Loucy (cell line): ENCODE measurements around the gene PRSS50.

ENCODE experiments used
- CTCF ChIP-seq: fragments of 200-600 bp; sonication (generic); conservative IDR thresholded peaks from 2 replicates; pipeline ENCODE4 v1.5.1; 2014; ENCODE audit warnings: mild to moderate bottlenecking, antibody characterized with exemption, low read length
- EZH2phosphoT487 ChIP-seq: fragments of 200-600 bp; IDR thresholded peaks from 2 replicates; pipeline ENCODE4 v1.6.1; 2018; ENCODE audit warnings: antibody characterized with exemption, mild to moderate bottlenecking, moderate library complexity, borderline replicate concordance

DNA sequence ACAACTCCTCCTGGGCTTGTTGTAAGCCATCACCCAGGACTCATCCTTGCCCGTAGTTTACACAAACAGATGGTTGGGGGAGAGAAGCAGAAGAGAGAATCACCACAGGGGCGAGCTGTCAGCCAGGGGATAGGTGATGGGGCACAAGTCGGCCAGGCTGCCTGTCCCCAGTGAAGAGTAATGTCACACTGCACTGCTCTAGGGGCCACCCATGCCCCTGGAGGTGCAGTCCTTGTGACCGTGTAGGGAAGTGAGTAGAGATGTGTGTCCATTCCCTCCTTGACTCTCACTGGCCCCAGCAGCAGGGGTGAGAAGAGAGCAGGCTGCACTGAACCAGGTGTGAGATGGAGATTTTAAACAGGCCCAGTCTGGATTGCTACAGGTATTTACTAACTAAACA is 17.1 kb upstream of the PRSS50 start:
- no peak for TF ChIP-seq EZH2phosphoT487
- TF ChIP-seq CTCF, result no peak
